ENCODE results near the gene UBR3. TPM values are rescaled to one million over a fixed set of nuclear protein-coding genes. Genes with fewer than 3 reads are reported as not detected.

The UBR3 gene
- total and polyA plus RNA-seq, 2 experiments from 2014 or later = 10.7 to 28.0 TPM

DNA sequence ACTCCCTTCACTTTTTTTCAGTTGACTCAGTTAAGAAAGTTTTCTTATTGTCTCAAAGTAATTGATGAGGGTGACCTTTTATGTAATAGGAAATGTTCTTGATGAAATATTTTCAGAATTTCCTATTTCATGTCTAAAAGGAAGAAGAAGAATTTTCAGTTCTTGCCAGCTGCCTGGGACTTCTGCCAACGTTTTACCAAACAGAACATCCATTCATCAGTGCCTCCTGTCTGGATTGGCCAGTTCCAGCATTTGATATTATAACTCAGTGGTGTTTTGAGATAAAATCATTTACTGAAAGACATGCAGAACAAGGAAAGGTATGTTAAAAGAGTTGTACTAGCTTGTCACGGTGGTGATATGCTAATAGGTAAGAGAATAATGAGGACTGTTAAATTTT lies 246.0 kb downstream of the UBR3 start:
- no peaks in the 10 kb centered on the region for H4K20me1 ChIP-seq (replicated peaks; ENCODE audit: insufficient read depth)
- H3K4me1 ChIP-seq (ENCODE audit: insufficient read depth) = peaks cover 23% of the 10 kb centered on the region
- no peak overlapping the region for H3K4me3 ChIP-seq
- no peak overlapping the region for H3K27ac Mint-ChIP-seq
- peaks cover 22% of the 10 kb centered on the region for H3K4me1 Mint-ChIP-seq
- H3K4me3 Mint-ChIP-seq = no peak overlapping the region
- DNase-seq (ENCODE audit: low spot score) (no peak), ATAC-seq (no peak)
- H3F3A ChIP-seq (replicated peaks; ENCODE audit: low read depth) = no peaks in the 10 kb centered on the region
- no peaks in the 10 kb centered on the region for H3K27me3 Mint-ChIP-seq (ENCODE audit: insufficient read depth, low read depth, poor library complexity)
- H3K36me3 Mint-ChIP-seq (ENCODE audit: low read depth) = peaks cover 39% of the 10 kb centered on the region
- peaks cover 18% of the 10 kb centered on the region; the same call in 2 of the 3 replicates for H3K9me3 Mint-ChIP-seq
- H3K4me2 ChIP-seq = no peak overlapping the region
- TF ChIP-seq EZH2 (IDR thresholded peaks at IDR 0.05; ENCODE audit: low read depth, unreplicated experiment) = no peak
- TF ChIP-seq NANOG (IDR thresholded peaks at IDR 0.05; ENCODE audit: borderline replicate concordance) = no peak
- TF ChIP-seq CREB1 (CRISPR knock-in tag; IDR thresholded peaks at IDR 0.05; ENCODE audit: low read depth) = no peak
- TF ChIP-seq STAT1 (IDR thresholded peaks at IDR 0.05; ENCODE audit: unreplicated experiment) = no peak
- TF ChIP-seq JUNB (IDR thresholded peaks at IDR 0.05; ENCODE audit: unreplicated experiment) = no peak
- TF ChIP-seq, protein P1, sequence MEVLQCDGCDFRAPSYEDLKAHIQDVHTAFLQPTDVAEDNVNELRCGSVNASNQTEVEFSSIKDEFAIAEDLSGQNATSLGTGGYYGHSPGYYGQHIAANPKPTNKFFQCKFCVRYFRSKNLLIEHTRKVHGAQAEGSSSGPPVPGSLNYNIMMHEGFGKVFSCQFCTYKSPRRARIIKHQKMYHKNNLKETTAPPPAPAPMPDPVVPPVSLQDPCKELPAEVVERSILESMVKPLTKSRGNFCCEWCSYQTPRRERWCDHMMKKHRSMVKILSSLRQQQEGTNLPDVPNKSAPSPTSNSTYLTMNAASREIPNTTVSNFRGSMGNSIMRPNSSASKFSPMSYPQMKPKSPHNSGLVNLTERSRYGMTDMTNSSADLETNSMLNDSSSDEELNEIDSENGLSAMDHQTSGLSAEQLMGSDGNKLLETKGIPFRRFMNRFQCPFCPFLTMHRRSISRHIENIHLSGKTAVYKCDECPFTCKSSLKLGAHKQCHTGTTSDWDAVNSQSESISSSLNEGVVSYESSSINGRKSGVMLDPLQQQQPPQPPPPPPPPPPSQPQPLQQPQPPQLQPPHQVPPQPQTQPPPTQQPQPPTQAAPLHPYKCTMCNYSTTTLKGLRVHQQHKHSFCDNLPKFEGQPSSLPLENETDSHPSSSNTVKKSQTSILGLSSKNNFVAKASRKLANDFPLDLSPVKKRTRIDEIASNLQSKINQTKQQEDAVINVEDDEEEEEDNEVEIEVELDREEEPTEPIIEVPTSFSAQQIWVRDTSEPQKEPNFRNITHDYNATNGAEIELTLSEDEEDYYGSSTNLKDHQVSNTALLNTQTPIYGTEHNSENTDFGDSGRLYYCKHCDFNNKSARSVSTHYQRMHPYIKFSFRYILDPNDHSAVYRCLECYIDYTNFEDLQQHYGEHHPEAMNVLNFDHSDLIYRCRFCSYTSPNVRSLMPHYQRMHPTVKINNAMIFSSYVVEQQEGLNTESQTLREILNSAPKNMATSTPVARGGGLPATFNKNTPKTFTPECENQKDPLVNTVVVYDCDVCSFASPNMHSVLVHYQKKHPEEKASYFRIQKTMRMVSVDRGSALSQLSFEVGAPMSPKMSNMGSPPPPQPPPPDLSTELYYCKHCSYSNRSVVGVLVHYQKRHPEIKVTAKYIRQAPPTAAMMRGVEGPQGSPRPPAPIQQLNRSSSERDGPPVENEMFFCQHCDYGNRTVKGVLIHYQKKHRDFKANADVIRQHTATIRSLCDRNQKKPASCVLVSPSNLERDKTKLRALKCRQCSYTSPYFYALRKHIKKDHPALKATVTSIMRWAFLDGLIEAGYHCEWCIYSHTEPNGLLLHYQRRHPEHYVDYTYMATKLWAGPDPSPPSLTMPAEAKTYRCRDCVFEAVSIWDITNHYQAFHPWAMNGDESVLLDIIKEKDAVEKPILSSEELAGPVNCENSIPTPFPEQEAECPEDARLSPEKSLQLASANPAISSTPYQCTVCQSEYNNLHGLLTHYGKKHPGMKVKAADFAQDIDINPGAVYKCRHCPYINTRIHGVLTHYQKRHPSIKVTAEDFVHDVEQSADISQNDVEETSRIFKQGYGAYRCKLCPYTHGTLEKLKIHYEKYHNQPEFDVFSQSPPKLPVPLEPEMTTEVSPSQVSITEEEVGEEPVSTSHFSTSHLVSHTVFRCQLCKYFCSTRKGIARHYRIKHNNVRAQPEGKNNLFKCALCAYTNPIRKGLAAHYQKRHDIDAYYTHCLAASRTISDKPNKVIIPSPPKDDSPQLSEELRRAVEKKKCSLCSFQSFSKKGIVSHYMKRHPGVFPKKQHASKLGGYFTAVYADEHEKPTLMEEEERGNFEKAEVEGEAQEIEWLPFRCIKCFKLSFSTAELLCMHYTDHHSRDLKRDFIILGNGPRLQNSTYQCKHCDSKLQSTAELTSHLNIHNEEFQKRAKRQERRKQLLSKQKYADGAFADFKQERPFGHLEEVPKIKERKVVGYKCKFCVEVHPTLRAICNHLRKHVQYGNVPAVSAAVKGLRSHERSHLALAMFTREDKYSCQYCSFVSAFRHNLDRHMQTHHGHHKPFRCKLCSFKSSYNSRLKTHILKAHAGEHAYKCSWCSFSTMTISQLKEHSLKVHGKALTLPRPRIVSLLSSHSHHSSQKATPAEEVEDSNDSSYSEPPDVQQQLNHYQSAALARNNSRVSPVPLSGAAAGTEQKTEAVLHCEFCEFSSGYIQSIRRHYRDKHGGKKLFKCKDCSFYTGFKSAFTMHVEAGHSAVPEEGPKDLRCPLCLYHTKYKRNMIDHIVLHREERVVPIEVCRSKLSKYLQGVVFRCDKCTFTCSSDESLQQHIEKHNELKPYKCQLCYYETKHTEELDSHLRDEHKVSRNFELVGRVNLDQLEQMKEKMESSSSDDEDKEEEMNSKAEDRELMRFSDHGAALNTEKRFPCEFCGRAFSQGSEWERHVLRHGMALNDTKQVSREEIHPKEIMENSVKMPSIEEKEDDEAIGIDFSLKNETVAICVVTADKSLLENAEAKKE (CRISPR knock-in tag; IDR thresholded peaks at IDR 0.05) = no peak
- TF ChIP-seq ETS1 (IDR thresholded peaks at IDR 0.05) = no peak
- no peak for TF ChIP-seq REST (IDR thresholded peaks at IDR 0.05; ENCODE audit: unreplicated experiment)
- TF ChIP-seq POLR2AphosphoS5 (IDR thresholded peaks at IDR 0.05; ENCODE audit: low read depth) = no peak
- no peak for TF ChIP-seq ZNF331 (CRISPR knock-in tag; IDR thresholded peaks at IDR 0.05; ENCODE audit: low read depth)
- TF ChIP-seq ZNF114 (CRISPR knock-in tag; IDR thresholded peaks at IDR 0.05) = no peak
- TF ChIP-seq EZH2phosphoT487 (IDR thresholded peaks at IDR 0.05; ENCODE audit: unreplicated experiment) = no peak
- TF ChIP-seq CTCF (conservative IDR thresholded peaks at IDR 0.05; ENCODE audit: low read depth in 2 of 2) = no peak
- H3K27me3 ChIP-seq (ENCODE audit: insufficient read depth) = no peaks in the 10 kb centered on the region
- H3K36me3 ChIP-seq (ENCODE audit: insufficient read depth) = 0 out of 2 replicates have a peak, but pooled peaks cover 3% of the 10 kb centered on the region
- H3K27ac ChIP-seq (ENCODE audit: low read depth) = no peak overlapping the region
- no peak overlapping the region for H2AFZ ChIP-seq
- no peaks in the 10 kb centered on the region for H3K9me2 ChIP-seq (ENCODE audit: insufficient read depth)
- H3K79me2 ChIP-seq (replicated peaks; ENCODE audit: insufficient read depth) = no peaks in the 10 kb centered on the region

Measured in GM23338 (cell line).